C4-2B (cell line): ENCODE measurements around the gene CNPY4.

ENCODE experiments used
- ZFX ChIP-seq: fragments of 450-650 bp; IDR thresholded peaks from 2 replicates; pipeline ENCODE4 v1.6.1; 2017
- TF ChIP-seq, protein P1 (sequence below): fragments of 450-650 bp; conservative IDR thresholded peaks from 2 replicates; pipeline ENCODE4 v1.5.1; 2017; ENCODE audit warnings: mild to moderate bottlenecking

DNA sequence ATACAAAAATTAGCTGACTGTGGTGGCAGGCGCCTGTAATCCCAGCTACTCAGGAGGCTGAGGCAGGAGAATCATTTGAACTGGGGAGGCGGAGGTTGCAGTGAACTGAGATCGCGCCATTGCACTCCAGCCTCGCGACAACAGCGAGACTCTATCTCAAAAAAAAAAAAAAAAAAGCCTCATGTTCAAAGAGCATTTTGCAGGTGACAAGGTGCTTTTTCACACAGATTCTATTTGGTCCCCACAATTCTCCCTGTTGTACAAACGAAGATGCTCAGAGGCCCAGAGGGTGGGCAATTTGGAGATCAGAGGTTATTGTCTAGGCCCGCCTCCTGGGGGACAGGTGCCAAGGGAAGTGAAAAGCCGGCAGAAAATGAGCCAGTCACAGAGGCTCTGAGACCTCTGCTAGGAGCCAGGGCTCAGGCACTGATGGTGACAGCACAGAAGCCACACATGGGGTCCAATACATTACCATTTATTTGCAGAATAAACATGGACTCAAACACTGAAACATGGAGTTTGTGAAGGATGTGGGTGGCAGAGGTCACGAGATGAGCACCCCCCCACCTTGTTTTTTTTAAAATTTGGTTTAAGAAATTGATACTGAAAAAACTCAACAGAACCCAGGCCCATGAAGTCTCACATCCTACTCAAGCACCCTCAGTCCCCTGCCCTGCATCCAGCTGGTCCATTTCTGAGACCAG lies 49.9 kb downstream of the CNPY4 start:
- TF ChIP-seq, protein P1, sequence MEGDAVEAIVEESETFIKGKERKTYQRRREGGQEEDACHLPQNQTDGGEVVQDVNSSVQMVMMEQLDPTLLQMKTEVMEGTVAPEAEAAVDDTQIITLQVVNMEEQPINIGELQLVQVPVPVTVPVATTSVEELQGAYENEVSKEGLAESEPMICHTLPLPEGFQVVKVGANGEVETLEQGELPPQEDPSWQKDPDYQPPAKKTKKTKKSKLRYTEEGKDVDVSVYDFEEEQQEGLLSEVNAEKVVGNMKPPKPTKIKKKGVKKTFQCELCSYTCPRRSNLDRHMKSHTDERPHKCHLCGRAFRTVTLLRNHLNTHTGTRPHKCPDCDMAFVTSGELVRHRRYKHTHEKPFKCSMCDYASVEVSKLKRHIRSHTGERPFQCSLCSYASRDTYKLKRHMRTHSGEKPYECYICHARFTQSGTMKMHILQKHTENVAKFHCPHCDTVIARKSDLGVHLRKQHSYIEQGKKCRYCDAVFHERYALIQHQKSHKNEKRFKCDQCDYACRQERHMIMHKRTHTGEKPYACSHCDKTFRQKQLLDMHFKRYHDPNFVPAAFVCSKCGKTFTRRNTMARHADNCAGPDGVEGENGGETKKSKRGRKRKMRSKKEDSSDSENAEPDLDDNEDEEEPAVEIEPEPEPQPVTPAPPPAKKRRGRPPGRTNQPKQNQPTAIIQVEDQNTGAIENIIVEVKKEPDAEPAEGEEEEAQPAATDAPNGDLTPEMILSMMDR = no peak
- no peak for TF ChIP-seq ZFX
